HCEC 1CT (cell line): ENCODE measurements around the gene TBRG4.

Experiments used
- DNase-seq: peaks from one replicate; pipeline ENCODE4 v3.0.0-alpha.2; 2017

Gene TBRG4

GRCh38 chr7:45050198-45050597, 61.3 kb downstream of the TBRG4 start:
- no peak for DNase-seq
